ENCODE results near the gene BCL11A. TPM values are rescaled to one million over a fixed set of nuclear protein-coding genes. Genes with fewer than 3 reads are reported as not detected.

The BCL11A gene
- total and polyA plus RNA-seq, 2 experiments from 2014 or later: 57.5 to 77.6 TPM

- H3K4me1 ChIP-seq (ENCODE audit: insufficient read depth): peaks cover 17% of the 10 kb centered on the region
- ATAC-seq: no peak
Measured at GRCh38 chr2:60440767-60441163, 112.7 kb downstream of the BCL11A start.

More at GRCh38 chr2:60440767-60441163, 112.7 kb downstream of the BCL11A start:
- Mint-ChIP-seq H3K9me3 (no peaks in the 10 kb centered on the region), H3K27me3 (ENCODE audit: insufficient read depth, low read depth, poor library complexity) (peaks cover 14% of the 10 kb centered on the region), H3K36me3 (ENCODE audit: low read depth) (no peaks in the 10 kb centered on the region), H3K4me1 (peaks cover 34% of the 10 kb centered on the region), H3K27ac (no peak overlapping the region), H3K4me3 (no peak overlapping the region)
- Histone ChIP-seq H3K4me3 (no peak overlapping the region), H4K20me1 (replicated peaks; ENCODE audit: insufficient read depth) (no peaks in the 10 kb centered on the region), H3K27me3 (ENCODE audit: insufficient read depth) (no peaks in the 10 kb centered on the region; the same call in 1 of the 2 replicates), H3K4me2 (no peak overlapping the region), H3K36me3 (ENCODE audit: insufficient read depth) (no peaks in the 10 kb centered on the region), H3F3A (replicated peaks; ENCODE audit: low read depth) (no peaks in the 10 kb centered on the region), H2AFZ (no peak overlapping the region), H3K79me2 (replicated peaks; ENCODE audit: insufficient read depth) (no peaks in the 10 kb centered on the region), H3K27ac (ENCODE audit: low read depth) (no peak overlapping the region), H3K9me2 (ENCODE audit: insufficient read depth) (no peaks in the 10 kb centered on the region)
- TF ChIP-seq STAT1 (IDR thresholded peaks at IDR 0.05; ENCODE audit: unreplicated experiment) (no peak), JUNB (IDR thresholded peaks at IDR 0.05; ENCODE audit: unreplicated experiment) (no peak), NANOG (IDR thresholded peaks at IDR 0.05; ENCODE audit: borderline replicate concordance) (no peak), ZNF331 (CRISPR knock-in tag; IDR thresholded peaks at IDR 0.05; ENCODE audit: low read depth) (no peak), POLR2AphosphoS5 (IDR thresholded peaks at IDR 0.05; ENCODE audit: low read depth) (no peak), EZH2phosphoT487 (IDR thresholded peaks at IDR 0.05; ENCODE audit: unreplicated experiment) (no peak), CREB1 (CRISPR knock-in tag; IDR thresholded peaks at IDR 0.05; ENCODE audit: low read depth) (no peak), ZNF114 (CRISPR knock-in tag; IDR thresholded peaks at IDR 0.05) (no peak), EZH2 (IDR thresholded peaks at IDR 0.05; ENCODE audit: low read depth, unreplicated experiment) (no peak)
- TF ChIP-seq, protein P1, sequence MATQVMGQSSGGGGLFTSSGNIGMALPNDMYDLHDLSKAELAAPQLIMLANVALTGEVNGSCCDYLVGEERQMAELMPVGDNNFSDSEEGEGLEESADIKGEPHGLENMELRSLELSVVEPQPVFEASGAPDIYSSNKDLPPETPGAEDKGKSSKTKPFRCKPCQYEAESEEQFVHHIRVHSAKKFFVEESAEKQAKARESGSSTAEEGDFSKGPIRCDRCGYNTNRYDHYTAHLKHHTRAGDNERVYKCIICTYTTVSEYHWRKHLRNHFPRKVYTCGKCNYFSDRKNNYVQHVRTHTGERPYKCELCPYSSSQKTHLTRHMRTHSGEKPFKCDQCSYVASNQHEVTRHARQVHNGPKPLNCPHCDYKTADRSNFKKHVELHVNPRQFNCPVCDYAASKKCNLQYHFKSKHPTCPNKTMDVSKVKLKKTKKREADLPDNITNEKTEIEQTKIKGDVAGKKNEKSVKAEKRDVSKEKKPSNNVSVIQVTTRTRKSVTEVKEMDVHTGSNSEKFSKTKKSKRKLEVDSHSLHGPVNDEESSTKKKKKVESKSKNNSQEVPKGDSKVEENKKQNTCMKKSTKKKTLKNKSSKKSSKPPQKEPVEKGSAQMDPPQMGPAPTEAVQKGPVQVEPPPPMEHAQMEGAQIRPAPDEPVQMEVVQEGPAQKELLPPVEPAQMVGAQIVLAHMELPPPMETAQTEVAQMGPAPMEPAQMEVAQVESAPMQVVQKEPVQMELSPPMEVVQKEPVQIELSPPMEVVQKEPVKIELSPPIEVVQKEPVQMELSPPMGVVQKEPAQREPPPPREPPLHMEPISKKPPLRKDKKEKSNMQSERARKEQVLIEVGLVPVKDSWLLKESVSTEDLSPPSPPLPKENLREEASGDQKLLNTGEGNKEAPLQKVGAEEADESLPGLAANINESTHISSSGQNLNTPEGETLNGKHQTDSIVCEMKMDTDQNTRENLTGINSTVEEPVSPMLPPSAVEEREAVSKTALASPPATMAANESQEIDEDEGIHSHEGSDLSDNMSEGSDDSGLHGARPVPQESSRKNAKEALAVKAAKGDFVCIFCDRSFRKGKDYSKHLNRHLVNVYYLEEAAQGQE (IDR thresholded peaks at IDR 0.05; ENCODE audit: unreplicated experiment): no peak
- TF ChIP-seq, protein P2, sequence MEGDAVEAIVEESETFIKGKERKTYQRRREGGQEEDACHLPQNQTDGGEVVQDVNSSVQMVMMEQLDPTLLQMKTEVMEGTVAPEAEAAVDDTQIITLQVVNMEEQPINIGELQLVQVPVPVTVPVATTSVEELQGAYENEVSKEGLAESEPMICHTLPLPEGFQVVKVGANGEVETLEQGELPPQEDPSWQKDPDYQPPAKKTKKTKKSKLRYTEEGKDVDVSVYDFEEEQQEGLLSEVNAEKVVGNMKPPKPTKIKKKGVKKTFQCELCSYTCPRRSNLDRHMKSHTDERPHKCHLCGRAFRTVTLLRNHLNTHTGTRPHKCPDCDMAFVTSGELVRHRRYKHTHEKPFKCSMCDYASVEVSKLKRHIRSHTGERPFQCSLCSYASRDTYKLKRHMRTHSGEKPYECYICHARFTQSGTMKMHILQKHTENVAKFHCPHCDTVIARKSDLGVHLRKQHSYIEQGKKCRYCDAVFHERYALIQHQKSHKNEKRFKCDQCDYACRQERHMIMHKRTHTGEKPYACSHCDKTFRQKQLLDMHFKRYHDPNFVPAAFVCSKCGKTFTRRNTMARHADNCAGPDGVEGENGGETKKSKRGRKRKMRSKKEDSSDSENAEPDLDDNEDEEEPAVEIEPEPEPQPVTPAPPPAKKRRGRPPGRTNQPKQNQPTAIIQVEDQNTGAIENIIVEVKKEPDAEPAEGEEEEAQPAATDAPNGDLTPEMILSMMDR (conservative IDR thresholded peaks at IDR 0.05; ENCODE audit: low read depth in 2 of 2): no peak
- TF ChIP-seq, protein P3, sequence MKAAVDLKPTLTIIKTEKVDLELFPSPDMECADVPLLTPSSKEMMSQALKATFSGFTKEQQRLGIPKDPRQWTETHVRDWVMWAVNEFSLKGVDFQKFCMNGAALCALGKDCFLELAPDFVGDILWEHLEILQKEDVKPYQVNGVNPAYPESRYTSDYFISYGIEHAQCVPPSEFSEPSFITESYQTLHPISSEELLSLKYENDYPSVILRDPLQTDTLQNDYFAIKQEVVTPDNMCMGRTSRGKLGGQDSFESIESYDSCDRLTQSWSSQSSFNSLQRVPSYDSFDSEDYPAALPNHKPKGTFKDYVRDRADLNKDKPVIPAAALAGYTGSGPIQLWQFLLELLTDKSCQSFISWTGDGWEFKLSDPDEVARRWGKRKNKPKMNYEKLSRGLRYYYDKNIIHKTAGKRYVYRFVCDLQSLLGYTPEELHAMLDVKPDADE (IDR thresholded peaks at IDR 0.05): no peak
- TF ChIP-seq, protein P4, sequence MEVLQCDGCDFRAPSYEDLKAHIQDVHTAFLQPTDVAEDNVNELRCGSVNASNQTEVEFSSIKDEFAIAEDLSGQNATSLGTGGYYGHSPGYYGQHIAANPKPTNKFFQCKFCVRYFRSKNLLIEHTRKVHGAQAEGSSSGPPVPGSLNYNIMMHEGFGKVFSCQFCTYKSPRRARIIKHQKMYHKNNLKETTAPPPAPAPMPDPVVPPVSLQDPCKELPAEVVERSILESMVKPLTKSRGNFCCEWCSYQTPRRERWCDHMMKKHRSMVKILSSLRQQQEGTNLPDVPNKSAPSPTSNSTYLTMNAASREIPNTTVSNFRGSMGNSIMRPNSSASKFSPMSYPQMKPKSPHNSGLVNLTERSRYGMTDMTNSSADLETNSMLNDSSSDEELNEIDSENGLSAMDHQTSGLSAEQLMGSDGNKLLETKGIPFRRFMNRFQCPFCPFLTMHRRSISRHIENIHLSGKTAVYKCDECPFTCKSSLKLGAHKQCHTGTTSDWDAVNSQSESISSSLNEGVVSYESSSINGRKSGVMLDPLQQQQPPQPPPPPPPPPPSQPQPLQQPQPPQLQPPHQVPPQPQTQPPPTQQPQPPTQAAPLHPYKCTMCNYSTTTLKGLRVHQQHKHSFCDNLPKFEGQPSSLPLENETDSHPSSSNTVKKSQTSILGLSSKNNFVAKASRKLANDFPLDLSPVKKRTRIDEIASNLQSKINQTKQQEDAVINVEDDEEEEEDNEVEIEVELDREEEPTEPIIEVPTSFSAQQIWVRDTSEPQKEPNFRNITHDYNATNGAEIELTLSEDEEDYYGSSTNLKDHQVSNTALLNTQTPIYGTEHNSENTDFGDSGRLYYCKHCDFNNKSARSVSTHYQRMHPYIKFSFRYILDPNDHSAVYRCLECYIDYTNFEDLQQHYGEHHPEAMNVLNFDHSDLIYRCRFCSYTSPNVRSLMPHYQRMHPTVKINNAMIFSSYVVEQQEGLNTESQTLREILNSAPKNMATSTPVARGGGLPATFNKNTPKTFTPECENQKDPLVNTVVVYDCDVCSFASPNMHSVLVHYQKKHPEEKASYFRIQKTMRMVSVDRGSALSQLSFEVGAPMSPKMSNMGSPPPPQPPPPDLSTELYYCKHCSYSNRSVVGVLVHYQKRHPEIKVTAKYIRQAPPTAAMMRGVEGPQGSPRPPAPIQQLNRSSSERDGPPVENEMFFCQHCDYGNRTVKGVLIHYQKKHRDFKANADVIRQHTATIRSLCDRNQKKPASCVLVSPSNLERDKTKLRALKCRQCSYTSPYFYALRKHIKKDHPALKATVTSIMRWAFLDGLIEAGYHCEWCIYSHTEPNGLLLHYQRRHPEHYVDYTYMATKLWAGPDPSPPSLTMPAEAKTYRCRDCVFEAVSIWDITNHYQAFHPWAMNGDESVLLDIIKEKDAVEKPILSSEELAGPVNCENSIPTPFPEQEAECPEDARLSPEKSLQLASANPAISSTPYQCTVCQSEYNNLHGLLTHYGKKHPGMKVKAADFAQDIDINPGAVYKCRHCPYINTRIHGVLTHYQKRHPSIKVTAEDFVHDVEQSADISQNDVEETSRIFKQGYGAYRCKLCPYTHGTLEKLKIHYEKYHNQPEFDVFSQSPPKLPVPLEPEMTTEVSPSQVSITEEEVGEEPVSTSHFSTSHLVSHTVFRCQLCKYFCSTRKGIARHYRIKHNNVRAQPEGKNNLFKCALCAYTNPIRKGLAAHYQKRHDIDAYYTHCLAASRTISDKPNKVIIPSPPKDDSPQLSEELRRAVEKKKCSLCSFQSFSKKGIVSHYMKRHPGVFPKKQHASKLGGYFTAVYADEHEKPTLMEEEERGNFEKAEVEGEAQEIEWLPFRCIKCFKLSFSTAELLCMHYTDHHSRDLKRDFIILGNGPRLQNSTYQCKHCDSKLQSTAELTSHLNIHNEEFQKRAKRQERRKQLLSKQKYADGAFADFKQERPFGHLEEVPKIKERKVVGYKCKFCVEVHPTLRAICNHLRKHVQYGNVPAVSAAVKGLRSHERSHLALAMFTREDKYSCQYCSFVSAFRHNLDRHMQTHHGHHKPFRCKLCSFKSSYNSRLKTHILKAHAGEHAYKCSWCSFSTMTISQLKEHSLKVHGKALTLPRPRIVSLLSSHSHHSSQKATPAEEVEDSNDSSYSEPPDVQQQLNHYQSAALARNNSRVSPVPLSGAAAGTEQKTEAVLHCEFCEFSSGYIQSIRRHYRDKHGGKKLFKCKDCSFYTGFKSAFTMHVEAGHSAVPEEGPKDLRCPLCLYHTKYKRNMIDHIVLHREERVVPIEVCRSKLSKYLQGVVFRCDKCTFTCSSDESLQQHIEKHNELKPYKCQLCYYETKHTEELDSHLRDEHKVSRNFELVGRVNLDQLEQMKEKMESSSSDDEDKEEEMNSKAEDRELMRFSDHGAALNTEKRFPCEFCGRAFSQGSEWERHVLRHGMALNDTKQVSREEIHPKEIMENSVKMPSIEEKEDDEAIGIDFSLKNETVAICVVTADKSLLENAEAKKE (CRISPR knock-in tag; IDR thresholded peaks at IDR 0.05): no peak
- no peak for DNase-seq (ENCODE audit: low spot score)

Data from GM23338 (cell line).